Loucy (cell line): Measurements from ENCODE around the gene ATP8A2.

Source experiments
- H2AFZ ChIP-seq: fragments of 200-600 bp; sonication (generic); 2 replicates; pipeline ENCODE4 v1.6.0; 2016; ENCODE audit warnings: antibody characterized with exemption, mild to moderate bottlenecking, low read length, moderate library complexity
- H3F3A ChIP-seq: fragments of 200-600 bp; 2 replicates; pipeline ENCODE4 v1.6.0; 2016; ENCODE audit warnings: antibody characterized with exemption, low read depth, mild to moderate bottlenecking
- H3K27me3 ChIP-seq: fragments of 200-600 bp; sonication (generic); 2 replicates; pipeline ENCODE4 v1.6.1; 2014; ENCODE audit warnings: low read length, mild to moderate bottlenecking; ENCODE audit not compliant: insufficient read depth, poor library complexity, severe bottlenecking
- H3K36me3 ChIP-seq: fragments of 200-600 bp; sonication (generic); 2 replicates; pipeline ENCODE4 v1.6.1; 2016; ENCODE audit warnings: low read length; ENCODE audit not compliant: insufficient read depth
- H3K4me1 ChIP-seq: fragments of 200-600 bp; sonication (generic); 2 replicates; pipeline ENCODE4 v1.5.1; 2014; ENCODE audit warnings: low read length, mild to moderate bottlenecking; ENCODE audit not compliant: insufficient read depth, poor library complexity, severe bottlenecking
- H3K4me2 ChIP-seq: fragments of 200-600 bp; sonication (generic); 2 replicates; pipeline ENCODE4 v1.6.0; 2014; ENCODE audit warnings: antibody characterized with exemption, low read length, low read depth, mild to moderate bottlenecking; ENCODE audit not compliant: poor library complexity, severe bottlenecking
- H3K4me3 ChIP-seq: fragments of 200-600 bp; sonication (generic); 2 replicates; pipeline ENCODE4 v1.5.1; 2014; ENCODE audit warnings: low read length, mild to moderate bottlenecking, mixed read lengths; ENCODE audit not compliant: poor library complexity, severe bottlenecking
- H3K79me2 ChIP-seq: fragments of 200-600 bp; sonication (generic); 2 replicates; pipeline ENCODE4 v1.6.1; 2014; ENCODE audit warnings: low read length; ENCODE audit not compliant: insufficient read depth
- H3K9ac ChIP-seq: fragments of 200-600 bp; sonication (generic); 2 replicates; pipeline ENCODE4 v1.6.0; 2014; ENCODE audit warnings: mild to moderate bottlenecking, low read depth, low read length, moderate library complexity; ENCODE audit not compliant: poor library complexity, severe bottlenecking
- H3K9me2 ChIP-seq: fragments of 200-600 bp; sonication (generic); replicated peaks from 2 replicates; pipeline ENCODE4 v1.6.1; 2016; ENCODE audit warnings: low read depth, low read length, mixed read lengths
- H3K9me3 ChIP-seq: fragments of 200-600 bp; sonication (generic); 2 replicates; pipeline ENCODE4 v1.6.1; 2014; ENCODE audit warnings: mild to moderate bottlenecking, antibody characterized with exemption, low read length, low read depth; ENCODE audit not compliant: insufficient read depth
- H4K20me1 ChIP-seq: fragments of 200-600 bp; sonication (generic); 2 replicates; pipeline ENCODE4 v1.6.0; 2014; ENCODE audit warnings: antibody characterized with exemption, low read length, mild to moderate bottlenecking; ENCODE audit not compliant: insufficient read depth, poor library complexity, severe bottlenecking
- EZH2phosphoT487 ChIP-seq: fragments of 200-600 bp; IDR thresholded peaks from 2 replicates; pipeline ENCODE4 v1.6.1; 2018; ENCODE audit warnings: antibody characterized with exemption, mild to moderate bottlenecking, moderate library complexity, borderline replicate concordance
- TF ChIP-seq, protein P1 (sequence below): fragments of 200-600 bp; sonication (generic); conservative IDR thresholded peaks from 2 replicates; pipeline ENCODE4 v1.5.1; 2014; ENCODE audit warnings: mild to moderate bottlenecking, antibody characterized with exemption, low read length

The ATP8A2 gene

DNA sequence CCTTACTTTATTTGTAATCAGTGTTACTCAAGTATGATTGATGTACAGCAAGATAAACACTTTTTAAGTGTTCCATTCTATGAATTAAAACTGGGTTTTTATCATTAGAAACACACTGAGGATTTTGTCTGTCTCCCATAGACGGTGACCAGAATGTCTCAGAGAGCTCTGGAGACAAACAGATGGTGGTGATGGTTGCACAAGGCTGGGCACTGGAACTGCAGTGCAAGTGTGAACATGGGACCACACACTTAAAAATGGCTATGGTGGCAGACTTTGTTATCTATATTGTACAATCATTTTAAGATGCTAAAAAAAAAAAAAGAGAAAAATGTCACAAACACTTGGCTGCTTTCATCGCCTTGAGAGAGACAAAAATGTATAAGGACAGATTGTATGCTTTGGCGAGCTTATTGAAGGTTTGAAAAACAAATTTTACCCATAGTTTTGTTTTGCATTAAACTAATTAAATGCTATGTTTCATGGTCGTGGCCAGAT is 407.1 kb downstream of the ATP8A2 start:
- Histone ChIP-seq H3K4me1 (peaks cover 6% of the 10 kb centered on the region), H3K27me3 (no peaks in the 10 kb centered on the region), H3F3A (no peaks in the 10 kb centered on the region), H3K9ac (no peak overlapping the region), H3K4me2 (no peak overlapping the region), H3K9me2 (no peaks in the 10 kb centered on the region), H3K9me3 (no peaks in the 10 kb centered on the region), H3K36me3 (no peaks in the 10 kb centered on the region), H3K4me3 (no peak overlapping the region), H4K20me1 (no peaks in the 10 kb centered on the region), H3K79me2 (no peaks in the 10 kb centered on the region), H2AFZ (no peak overlapping the region)
- TF ChIP-seq EZH2phosphoT487: no peak
- TF ChIP-seq, protein P1, sequence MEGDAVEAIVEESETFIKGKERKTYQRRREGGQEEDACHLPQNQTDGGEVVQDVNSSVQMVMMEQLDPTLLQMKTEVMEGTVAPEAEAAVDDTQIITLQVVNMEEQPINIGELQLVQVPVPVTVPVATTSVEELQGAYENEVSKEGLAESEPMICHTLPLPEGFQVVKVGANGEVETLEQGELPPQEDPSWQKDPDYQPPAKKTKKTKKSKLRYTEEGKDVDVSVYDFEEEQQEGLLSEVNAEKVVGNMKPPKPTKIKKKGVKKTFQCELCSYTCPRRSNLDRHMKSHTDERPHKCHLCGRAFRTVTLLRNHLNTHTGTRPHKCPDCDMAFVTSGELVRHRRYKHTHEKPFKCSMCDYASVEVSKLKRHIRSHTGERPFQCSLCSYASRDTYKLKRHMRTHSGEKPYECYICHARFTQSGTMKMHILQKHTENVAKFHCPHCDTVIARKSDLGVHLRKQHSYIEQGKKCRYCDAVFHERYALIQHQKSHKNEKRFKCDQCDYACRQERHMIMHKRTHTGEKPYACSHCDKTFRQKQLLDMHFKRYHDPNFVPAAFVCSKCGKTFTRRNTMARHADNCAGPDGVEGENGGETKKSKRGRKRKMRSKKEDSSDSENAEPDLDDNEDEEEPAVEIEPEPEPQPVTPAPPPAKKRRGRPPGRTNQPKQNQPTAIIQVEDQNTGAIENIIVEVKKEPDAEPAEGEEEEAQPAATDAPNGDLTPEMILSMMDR: no peak

- Histone ChIP-seq H3K9ac (no peak overlapping the region), H3K4me3 (no peak overlapping the region), H3K9me3 (no peaks in the 10 kb centered on the region), H3K9me2 (no peaks in the 10 kb centered on the region), H3F3A (no peaks in the 10 kb centered on the region), H3K4me2 (no peak overlapping the region), H3K4me1 (peaks cover 6% of the 10 kb centered on the region), H4K20me1 (no peaks in the 10 kb centered on the region), H3K36me3 (no peaks in the 10 kb centered on the region), H2AFZ (no peak overlapping the region), H3K27me3 (no peaks in the 10 kb centered on the region), H3K79me2 (no peaks in the 10 kb centered on the region)
- TF ChIP-seq, protein P1: no peak
- TF ChIP-seq EZH2phosphoT487: no peak
These were observed 411.3 kb downstream of the ATP8A2 start for GRCh38 chr13:25783076-25783475.

- no peaks in the 10 kb centered on the region for H3K36me3 ChIP-seq
- no peak overlapping the region for H3K9ac ChIP-seq
- no peak overlapping the region for H3K4me3 ChIP-seq
- H3K79me2 ChIP-seq: no peaks in the 10 kb centered on the region
- no peaks in the 10 kb centered on the region for H4K20me1 ChIP-seq
- TF ChIP-seq EZH2phosphoT487: no peak
- TF ChIP-seq, protein P1: no peak
- no peaks in the 10 kb centered on the region for H3K9me3 ChIP-seq
- H3K4me1 ChIP-seq: peaks cover 6% of the 10 kb centered on the region
- no peaks in the 10 kb centered on the region for H3K9me2 ChIP-seq
- no peaks in the 10 kb centered on the region for H3F3A ChIP-seq
- no peak overlapping the region for H2AFZ ChIP-seq
- no peaks in the 10 kb centered on the region for H3K27me3 ChIP-seq
- H3K4me2 ChIP-seq: no peak overlapping the region
These were observed 411.8 kb downstream of the ATP8A2 start for GRCh38 chr13:25783601-25784024.
